PFSK-1 (cell line): ENCODE measurements around the gene CAMTA1.

Source experiments
- FOXP2 ChIP-seq: optimal IDR thresholded peaks from 2 replicates; pipeline ENCODE3; 2011; ENCODE audit warnings: borderline replicate concordance, control low read depth, inconsistent platforms; ENCODE audit not compliant: insufficient read depth; ENCODE audit errors: extremely low read length, extremely low read depth
- POLR2AphosphoS5 ChIP-seq: IDR thresholded peaks from 2 replicates; pipeline ENCODE4 v1.6.1; 2012; ENCODE audit warnings: low read depth, mild to moderate bottlenecking, control low read depth, low read length, moderate library complexity
- SIN3A ChIP-seq: IDR thresholded peaks from 2 replicates; pipeline ENCODE4 v1.6.1; 2012; ENCODE audit warnings: mild to moderate bottlenecking, low read length, moderate library complexity, borderline replicate concordance; ENCODE audit not compliant: insufficient read depth
- TAF1 ChIP-seq: IDR thresholded peaks from 2 replicates; pipeline ENCODE4 v1.6.1; 2012; ENCODE audit warnings: low read length, control low read depth, borderline replicate concordance; ENCODE audit not compliant: insufficient read depth
- TF ChIP-seq, protein P1 (sequence below), 2 experiments: IDR thresholded peaks; 2 replicates each; pipeline versions ENCODE4 v1.6.1 to v1.8.0; 2011 to 2012; ENCODE audit warnings: low read depth in 2 of 2, low read length in 2 of 2, control low read depth in 1 of 2, inconsistent platforms in 1 of 2, mild to moderate bottlenecking in 1 of 2, moderate library complexity in 1 of 2; ENCODE audit not compliant: insufficient read depth in 1 of 2

DNA sequence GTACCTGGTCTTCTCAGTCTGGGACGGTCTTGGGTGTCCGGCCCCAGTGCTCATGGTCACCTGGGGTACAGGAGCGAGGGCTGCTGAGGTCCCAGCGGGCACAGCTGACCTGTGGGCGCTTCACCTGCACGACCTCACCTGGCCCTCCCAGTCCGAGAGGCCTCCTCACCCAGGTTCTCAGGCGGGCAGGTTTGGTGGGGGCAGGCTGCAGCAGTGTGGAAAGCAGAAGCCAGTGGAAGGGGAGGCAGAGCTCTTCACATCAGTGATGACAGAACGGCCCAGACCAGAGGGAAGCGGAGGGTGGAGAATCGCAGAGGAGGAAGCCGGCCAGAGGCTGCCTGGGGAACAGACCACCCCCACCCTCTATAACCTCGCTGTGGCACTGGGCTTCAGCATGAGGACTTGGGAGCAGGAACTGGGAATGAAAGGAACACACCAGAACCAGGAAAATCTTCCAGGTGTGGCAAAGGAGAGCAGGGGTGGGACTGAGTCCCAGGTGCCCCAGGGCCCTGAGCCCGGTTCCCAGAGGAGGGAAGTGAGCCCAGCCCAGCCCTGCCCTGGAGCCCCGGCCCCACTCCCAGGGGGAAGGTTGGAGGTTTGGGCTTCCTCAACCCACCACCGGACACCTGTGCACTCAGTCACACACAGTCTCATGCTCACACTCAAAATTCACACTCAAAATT lies 720.7 kb downstream of the CAMTA1 start:
- TF ChIP-seq, protein P1, sequence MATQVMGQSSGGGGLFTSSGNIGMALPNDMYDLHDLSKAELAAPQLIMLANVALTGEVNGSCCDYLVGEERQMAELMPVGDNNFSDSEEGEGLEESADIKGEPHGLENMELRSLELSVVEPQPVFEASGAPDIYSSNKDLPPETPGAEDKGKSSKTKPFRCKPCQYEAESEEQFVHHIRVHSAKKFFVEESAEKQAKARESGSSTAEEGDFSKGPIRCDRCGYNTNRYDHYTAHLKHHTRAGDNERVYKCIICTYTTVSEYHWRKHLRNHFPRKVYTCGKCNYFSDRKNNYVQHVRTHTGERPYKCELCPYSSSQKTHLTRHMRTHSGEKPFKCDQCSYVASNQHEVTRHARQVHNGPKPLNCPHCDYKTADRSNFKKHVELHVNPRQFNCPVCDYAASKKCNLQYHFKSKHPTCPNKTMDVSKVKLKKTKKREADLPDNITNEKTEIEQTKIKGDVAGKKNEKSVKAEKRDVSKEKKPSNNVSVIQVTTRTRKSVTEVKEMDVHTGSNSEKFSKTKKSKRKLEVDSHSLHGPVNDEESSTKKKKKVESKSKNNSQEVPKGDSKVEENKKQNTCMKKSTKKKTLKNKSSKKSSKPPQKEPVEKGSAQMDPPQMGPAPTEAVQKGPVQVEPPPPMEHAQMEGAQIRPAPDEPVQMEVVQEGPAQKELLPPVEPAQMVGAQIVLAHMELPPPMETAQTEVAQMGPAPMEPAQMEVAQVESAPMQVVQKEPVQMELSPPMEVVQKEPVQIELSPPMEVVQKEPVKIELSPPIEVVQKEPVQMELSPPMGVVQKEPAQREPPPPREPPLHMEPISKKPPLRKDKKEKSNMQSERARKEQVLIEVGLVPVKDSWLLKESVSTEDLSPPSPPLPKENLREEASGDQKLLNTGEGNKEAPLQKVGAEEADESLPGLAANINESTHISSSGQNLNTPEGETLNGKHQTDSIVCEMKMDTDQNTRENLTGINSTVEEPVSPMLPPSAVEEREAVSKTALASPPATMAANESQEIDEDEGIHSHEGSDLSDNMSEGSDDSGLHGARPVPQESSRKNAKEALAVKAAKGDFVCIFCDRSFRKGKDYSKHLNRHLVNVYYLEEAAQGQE (IDR thresholded peaks at IDR 0.05; ENCODE audit: insufficient read depth in 1 of 2, low read depth in 2 of 2, low read length in 2 of 2): no peak
- TF ChIP-seq POLR2AphosphoS5 (no peak), SIN3A (no peak), TAF1 (no peak), FOXP2 (no peak)
